Lower leg skin (tissue), 3 donors: Measurements from ENCODE around the gene NUDT3.

ENCODE experiments used
- CTCF ChIP-seq, 3 donors: fragments of 450-650 bp; IDR thresholded peaks; one replicate each; pipeline ENCODE4 v1.5.1; 2016; ENCODE audit warnings: antibody characterized with exemption in 3 of 3, mild to moderate bottlenecking in 3 of 3, moderate library complexity in 2 of 3
- POLR2A ChIP-seq, 2 donors: fragments of 450-650 bp; IDR thresholded peaks; one replicate each; pipeline ENCODE4 v1.6.1; 2016 to 2017; ENCODE audit warnings: antibody characterized with exemption in 2 of 2, mild to moderate bottlenecking in 1 of 2, moderate library complexity in 1 of 2

- TF ChIP-seq POLR2A (IDR thresholded peaks at IDR 0.05): no peak
- no peak for TF ChIP-seq CTCF (IDR thresholded peaks at IDR 0.05)
These were observed 84.0 kb downstream of the NUDT3 start for GRCh38 chr6:34308483-34308882.
